ENCODE results near the gene GTF3C5.
"Not testable (repeated sequence)": the region's sequence is repeated elsewhere in the genome, so short reads cannot be mapped to it uniquely, and the experiment has no call there.

The GTF3C5 gene

GRCh38 chr9:133030317-133031129, at the start of gene GTF3C5:
TSS of gene GTF3C5 (plus strand) at chr9:133030997. CDS start at chr9:133031012, 15 bp downstream.
- peak; percentile 84 for DNase-seq

- DNase-seq: no peak
Observed at GRCh38 chr9:132982458-132982857, 48.3 kb upstream of the GTF3C5 start.

- DNase-seq: no peak
Observed at GRCh38 chr9:132983491-132984201, 47.2 kb upstream of the GTF3C5 start.

- no peak for DNase-seq
Observed at GRCh38 chr9:132984202-132985070, 46.4 kb upstream of the GTF3C5 start.

- no peak for DNase-seq
Observed at GRCh38 chr9:132985071-132985350, 45.8 kb upstream of the GTF3C5 start.

- no peak for DNase-seq
Observed at GRCh38 chr9:132985489-132985888, 45.3 kb upstream of the GTF3C5 start.

GRCh38 chr9:132986114-132986513, 44.7 kb upstream of the GTF3C5 start:
- DNase-seq: no peak

GRCh38 chr9:132986640-132987620, 43.9 kb upstream of the GTF3C5 start:
- no peak for DNase-seq

- no peak for DNase-seq
Observed at GRCh38 chr9:132988244-132989013, 42.4 kb upstream of the GTF3C5 start.

GRCh38 chr9:132989014-132989310, 41.8 kb upstream of the GTF3C5 start:
- no peak for DNase-seq

- no peak for DNase-seq
Observed at GRCh38 chr9:132989414-132989996, 41.3 kb upstream of the GTF3C5 start.

- DNase-seq: not testable (repeated sequence)
Observed at GRCh38 chr9:132989998-132990557, 40.7 kb upstream of the GTF3C5 start.

GRCh38 chr9:132990781-132991180, 40.0 kb upstream of the GTF3C5 start:
- DNase-seq: no peak

GRCh38 chr9:132991351-132992300, 39.2 kb upstream of the GTF3C5 start:
- DNase-seq: no peak

GRCh38 chr9:132993511-132993939, 37.3 kb upstream of the GTF3C5 start:
- DNase-seq: no peak

- no peak for DNase-seq
Observed at GRCh38 chr9:132994410-132995120, 36.2 kb upstream of the GTF3C5 start.

GRCh38 chr9:132995121-132995420, 35.7 kb upstream of the GTF3C5 start:
- DNase-seq: no peak

GRCh38 chr9:132995879-132996278, 34.9 kb upstream of the GTF3C5 start:
- DNase-seq: no peak

- no peak for DNase-seq
Observed at GRCh38 chr9:132996526-132996925, 34.3 kb upstream of the GTF3C5 start.
